IMR-90 (cell line): ENCODE results near the gene CMBL. TPM values are rescaled to one million over a fixed set of nuclear protein-coding genes. Genes with fewer than 3 reads are reported as not detected.

Source experiments
- ATAC-seq: fragments of 200-7000 bp; cut with Tn5 transposase; 2 replicates; pipeline ENCODE4 v1.9.1; 2020; ENCODE audit warnings: low read depth, mild to moderate bottlenecking, moderate library complexity
- BruUV-seq: library from RNA; stranded (reverse); fragments of 400-500 nt; replicated peaks from 2 replicates; lab custom pipeline; 2021; lab: Mats Ljungman, UMichigan
- CTCF ChIA-PET: fragments of 300-600 bp; formaldehyde crosslinking; extraction: SDS; loops from one replicate; lab custom pipeline; 2021; ENCODE audit warnings: antibody characterized with exemption; lab: Yijun Ruan, JAX
- POLR2A ChIA-PET: fragments of 300-600 bp; sonication (Branson Sonifier 250); formaldehyde crosslinking; loops from one replicate; lab custom pipeline; 2022; ENCODE audit warnings: antibody characterized with exemption; ENCODE audit not compliant: unreplicated experiment; lab: Charles Lee
- DNase-seq: peaks from one replicate; pipeline ENCODE4 v3.0.0; 2013
- H2AFZ ChIP-seq: replicated peaks from 2 replicates; pipeline ENCODE3; 2013; ENCODE audit warnings: low read length, mild to moderate bottlenecking; ENCODE audit not compliant: poor library complexity
- H2AK5ac ChIP-seq: 2 replicates; pipeline ENCODE4 v1.6.1; 2013; ENCODE audit warnings: low read depth, low read length, inconsistent platforms
- H2AK9ac ChIP-seq: replicated peaks from 2 replicates; pipeline ENCODE3; 2013; ENCODE audit warnings: mild to moderate bottlenecking, low read depth, low read length, moderate library complexity; ENCODE audit not compliant: poor library complexity
- H2BK120ac ChIP-seq: 2 replicates; pipeline ENCODE4 v1.6.1; 2013; ENCODE audit warnings: low read depth, low read length, inconsistent platforms
- H2BK15ac ChIP-seq: 3 replicates; pipeline ENCODE4 v1.6.1; 2013; ENCODE audit warnings: low read depth, low read length, inconsistent platforms
- H2BK20ac ChIP-seq: 2 replicates; pipeline ENCODE4 v1.6.1; 2013; ENCODE audit warnings: low read depth, mild to moderate bottlenecking, inconsistent platforms, low read length, moderate library complexity
- H2BK5ac ChIP-seq: 2 replicates; pipeline ENCODE4 v1.6.1; 2013; ENCODE audit warnings: mild to moderate bottlenecking, low read depth, low read length, inconsistent platforms; ENCODE audit not compliant: poor library complexity, severe bottlenecking
- H3K14ac ChIP-seq: replicated peaks from 2 replicates; pipeline ENCODE4 v1.6.1; 2013; ENCODE audit warnings: low read depth, low read length, inconsistent platforms
- H3K18ac ChIP-seq: 2 replicates; pipeline ENCODE4 v1.6.1; 2013; ENCODE audit warnings: low read depth, low read length, control low read depth
- H3K23ac ChIP-seq: 2 replicates; pipeline ENCODE4 v1.6.1; 2013; ENCODE audit warnings: low read depth, low read length, inconsistent platforms
- H3K27ac ChIP-seq: 2 replicates; pipeline ENCODE4 v1.5.1; 2013; ENCODE audit warnings: mild to moderate bottlenecking, control low read depth, low read length; ENCODE audit not compliant: insufficient read depth
- H3K27me3 ChIP-seq: 2 replicates; pipeline ENCODE4 v1.6.1; 2013; ENCODE audit warnings: low read length; ENCODE audit not compliant: control insufficient read depth, insufficient read depth
- H3K36me3 ChIP-seq: 2 replicates; pipeline ENCODE4 v1.6.1; 2013; ENCODE audit warnings: low read length, mixed read lengths; ENCODE audit not compliant: control insufficient read depth, insufficient read depth
- H3K4ac ChIP-seq: 2 replicates; pipeline ENCODE4 v1.6.1; 2013; ENCODE audit warnings: low read depth, low read length, inconsistent platforms
- H3K4me1 ChIP-seq: 2 replicates; pipeline ENCODE4 v1.6.1; 2013; ENCODE audit warnings: low read length, mixed read lengths; ENCODE audit not compliant: control insufficient read depth, insufficient read depth
- H3K4me2 ChIP-seq: 2 replicates; pipeline ENCODE4 v1.6.1; 2013; ENCODE audit warnings: low read depth, mild to moderate bottlenecking, control low read depth, low read length, moderate library complexity
- H3K4me3 ChIP-seq: 2 replicates; pipeline ENCODE4 v1.5.1; 2013; ENCODE audit warnings: low read depth, mild to moderate bottlenecking, control low read depth, low read length, moderate library complexity; ENCODE audit not compliant: insufficient read depth
- H3K56ac ChIP-seq: 2 replicates; pipeline ENCODE4 v1.6.1; 2013; ENCODE audit warnings: low read length, inconsistent platforms; ENCODE audit not compliant: insufficient read depth; ENCODE audit errors: extremely low read depth
- H3K79me1 ChIP-seq, 2 experiments: 2 replicates each; pipeline ENCODE4 v1.6.1; 2013; ENCODE audit warnings: low read length in 2 of 2, inconsistent platforms in 1 of 2, low read depth in 1 of 2
- H3K9ac ChIP-seq: 2 replicates; pipeline ENCODE4 v1.6.1; 2013; ENCODE audit warnings: low read depth, low read length, control low read depth
- H3K9me1 ChIP-seq: 2 replicates; pipeline ENCODE4 v1.6.1; 2013; ENCODE audit warnings: low read length, inconsistent platforms; ENCODE audit not compliant: insufficient read depth
- H3K9me3 ChIP-seq: 2 replicates; pipeline ENCODE4 v1.6.1; 2013; ENCODE audit warnings: low read length; ENCODE audit not compliant: control insufficient read depth, insufficient read depth
- H4K20me1 ChIP-seq: 2 replicates; pipeline ENCODE4 v1.6.1; 2013; ENCODE audit warnings: low read length, inconsistent platforms; ENCODE audit not compliant: insufficient read depth
- H4K5ac ChIP-seq: 2 replicates; pipeline ENCODE4 v1.6.1; 2013; ENCODE audit warnings: mild to moderate bottlenecking, low read depth, low read length, control low read depth
- H4K8ac ChIP-seq, 2 experiments: 2 replicates each; pipeline ENCODE4 v1.6.1; 2013; ENCODE audit warnings: low read depth in 2 of 2, low read length in 2 of 2, control low read depth in 1 of 2, inconsistent platforms in 1 of 2
- H4K91ac ChIP-seq: 2 replicates; pipeline ENCODE4 v1.6.1; 2013; ENCODE audit warnings: low read depth, low read length, inconsistent platforms; ENCODE audit not compliant: insufficient read depth
- BHLHE40 ChIP-seq: fragments of 150-350 bp; IDR thresholded peaks from 2 replicates; pipeline ENCODE4 v1.6.1; 2016; ENCODE audit warnings: mild to moderate bottlenecking, low read depth, low read length
- CEBPB ChIP-seq: IDR thresholded peaks from 2 replicates; pipeline ENCODE4 v1.6.1; 2012; ENCODE audit warnings: low read depth, low read length, improper control_type of control experiment
- CHD1 ChIP-seq: IDR thresholded peaks from 2 replicates; pipeline ENCODE4 v1.6.1; 2012; ENCODE audit warnings: low read depth, low read length, improper control_type of control experiment
- ELK1 ChIP-seq: fragments of 150-350 bp; IDR thresholded peaks from 2 replicates; pipeline ENCODE4 v1.6.1; 2016; ENCODE audit warnings: low read depth, mild to moderate bottlenecking, low read length, moderate library complexity, borderline replicate concordance
- MAZ ChIP-seq: IDR thresholded peaks from 2 replicates; pipeline ENCODE4 v1.6.1; 2012; ENCODE audit warnings: low read depth, mild to moderate bottlenecking, low read length, improper control_type of control experiment, moderate library complexity, borderline replicate concordance
- MXI1 ChIP-seq: IDR thresholded peaks from 2 replicates; pipeline ENCODE4 v1.6.1; 2012; ENCODE audit warnings: low read depth, mild to moderate bottlenecking, low read length, moderate library complexity, borderline replicate concordance
- POLR2A ChIP-seq: IDR thresholded peaks from 2 replicates; pipeline ENCODE4 v1.6.1; 2012; ENCODE audit warnings: mild to moderate bottlenecking, low read depth, low read length
- RAD21 ChIP-seq: IDR thresholded peaks from 2 replicates; pipeline ENCODE4 v1.6.1; 2012; ENCODE audit warnings: low read length, improper control_type of control experiment
- RFX5 ChIP-seq: IDR thresholded peaks from 2 replicates; pipeline ENCODE4 v1.8.0; 2012; ENCODE audit warnings: low read depth, mild to moderate bottlenecking, low read length, moderate library complexity
- SMC3 ChIP-seq: fragments of 150-350 bp; IDR thresholded peaks from 2 replicates; pipeline ENCODE4 v1.6.1; 2016; ENCODE audit warnings: low read depth, mild to moderate bottlenecking, antibody characterized with exemption, low read length, moderate library complexity
- USF2 ChIP-seq: fragments of 150-350 bp; IDR thresholded peaks from 2 replicates; pipeline ENCODE4 v1.6.1; 2017; ENCODE audit warnings: mild to moderate bottlenecking, antibody characterized with exemption, low read length, low read depth
- WGBS, 2 experiments: methylation state at CpG; one replicate each; pipeline versions ENCODE4 v1.1.5 to v1.1.7; 2013; ENCODE audit warnings: missing lambda C conversion rate in 2 of 2; ENCODE audit not compliant: insufficient read length in 1 of 2; ENCODE audit errors: extremely low coverage in 2 of 2; 5-methylcytosine and 5-hydroxymethylcytosine counted together
- dilution Hi-C: fragments of 300-500 bp; cut with HindIII; formaldehyde crosslinking; loops from one replicate; pipeline ENCODE4 v1.14.3; 2018; ENCODE audit warnings: low sequenced_read_pairs; ENCODE audit not compliant: unreplicated experiment
- in situ Hi-C: fragments of 300-500 bp; cut with MboI; formaldehyde crosslinking; loops from 3 replicates; pipeline ENCODE4 v1.14.3; 2019; ENCODE audit warnings: low sequenced_read_pairs, inconsistent platforms, mixed read lengths
- intact Hi-C: fragments of 100-400 bp; cut with micrococcal nuclease; formaldehyde crosslinking; loops from 2 replicates; pipeline ENCODE4 v1.10.0; 2022
- polyA plus RNA-seq, 3 experiments: library from polyadenylated mRNA; depleted of rRNA; stranded (reverse); fragments of >200 nt; gene quantifications; 2 replicates each; pipeline ENCODE4 v1.2.3, GENCODE V29; 2012; ENCODE audit warnings: low replicate concordance in 1 of 3
- total RNA-seq: library from RNA; depleted of rRNA; stranded (reverse); fragments of >200 nt; gene quantifications from 2 replicates; pipeline ENCODE4 v1.2.3, GENCODE V29; 2012

The CMBL gene
- total and polyA plus RNA-seq, 2 of the 4 experiments (the other 2 are of a cell fraction), result 5.0 to 26.3 TPM

- TF ChIP-seq USF2 (no peak), CHD1 (no peak)
Measured at GRCh38 chr5:10268100-10268499, 39.6 kb downstream of the CMBL start (continued).

- ChIA-PET CTCF (no interaction called here), POLR2A (no interaction called here)
- intact Hi-C loops (no loop called here), dilution Hi-C loops (no loop called here), in situ Hi-C loops (no loop called here)
- no peak for DNase-seq
- Histone ChIP-seq H2AK5ac (no peak overlapping the region), H2AFZ (no peak overlapping the region), H3K14ac (0 out of 2 replicates have a peak overlapping the region, but pooled peaks have one; percentile 8), H4K91ac (no peak overlapping the region), H3K4ac (no peak overlapping the region), H3K56ac (no peak overlapping the region), H2BK5ac (no peak overlapping the region), H3K4me2 (no peak overlapping the region), H2BK20ac (no peak overlapping the region; the same call in 1 of the 2 replicates), H4K5ac (no peak overlapping the region), H2AK9ac (no peak overlapping the region), H2BK120ac (no peak overlapping the region), H3K18ac (no peak overlapping the region), H3K9me1 (peaks cover 19% of the 10 kb centered on the region), H3K4me1 (no peaks in the 10 kb centered on the region; the same call in 1 of the 2 replicates), H4K20me1 (peaks cover 23% of the 10 kb centered on the region; the same call in 1 of the 2 replicates), H3K23ac (no peak overlapping the region), H4K8ac (no peak overlapping the region), H3K27ac (no peak overlapping the region), H3K27me3 (no peaks in the 10 kb centered on the region), H3K9me3 (no peaks in the 10 kb centered on the region), H3K9ac (no peak overlapping the region), H3K36me3 (peaks cover 22% of the 10 kb centered on the region), H3K79me1 (peaks cover 9 to 14% of the 10 kb centered on the region in 2 experiments; a peak in 3 of 4 replicates), H2BK15ac (0 out of 3 replicates have a peak overlapping the region, but pooled peaks have one; percentile 33), H3K4me3 (no peak overlapping the region)
- WGBS, 2 experiments, result 83% methylated on average over 1 of the region's 4 CpGs; no CpG with 5 or more reads in 1 of the 2 experiments
- ATAC-seq, result no peak
- TF ChIP-seq ELK1, result no peak
- TF ChIP-seq RFX5, result no peak
- no peak for TF ChIP-seq BHLHE40
- TF ChIP-seq POLR2A, result no peak
- TF ChIP-seq CEBPB, result no peak
- no peak for TF ChIP-seq MXI1
- no peak for TF ChIP-seq RAD21
- no peak for TF ChIP-seq SMC3
- no peak for TF ChIP-seq MAZ
- no TSS peak for BruUV-seq
Measured at GRCh38 chr5:10266839-10267238, 40.9 kb downstream of the CMBL start.
